HUES6 (cell line): ENCODE data around the gene GSTK1.

Source experiments
- H3K27ac ChIP-seq: 2 replicates; pipeline ENCODE4 v1.7.0; 2013; ENCODE audit warnings: low read depth, mild to moderate bottlenecking, low read length, inconsistent platforms
- H3K27me3 ChIP-seq: 2 replicates; pipeline ENCODE4 v1.6.1; 2013; ENCODE audit warnings: low read length; ENCODE audit not compliant: control insufficient read depth, insufficient read depth
- H3K36me3 ChIP-seq: 2 replicates; pipeline ENCODE4 v1.6.1; 2013; ENCODE audit warnings: low read length; ENCODE audit not compliant: control insufficient read depth, insufficient read depth
- H3K4me1 ChIP-seq: 2 replicates; pipeline ENCODE4 v1.6.1; 2013; ENCODE audit warnings: low read length; ENCODE audit not compliant: control insufficient read depth, insufficient read depth
- H3K4me3 ChIP-seq: 2 replicates; pipeline ENCODE4 v1.5.1; 2013; ENCODE audit warnings: low read depth, low read length
- H3K9ac ChIP-seq: one replicate; pipeline ENCODE4 v1.6.1; 2013; ENCODE audit warnings: mild to moderate bottlenecking, low read length
- H3K9me3 ChIP-seq: 2 replicates; pipeline ENCODE4 v1.6.1; 2013; ENCODE audit warnings: low read depth, low read length; ENCODE audit not compliant: control insufficient read depth, insufficient read depth

Gene GSTK1

DNA sequence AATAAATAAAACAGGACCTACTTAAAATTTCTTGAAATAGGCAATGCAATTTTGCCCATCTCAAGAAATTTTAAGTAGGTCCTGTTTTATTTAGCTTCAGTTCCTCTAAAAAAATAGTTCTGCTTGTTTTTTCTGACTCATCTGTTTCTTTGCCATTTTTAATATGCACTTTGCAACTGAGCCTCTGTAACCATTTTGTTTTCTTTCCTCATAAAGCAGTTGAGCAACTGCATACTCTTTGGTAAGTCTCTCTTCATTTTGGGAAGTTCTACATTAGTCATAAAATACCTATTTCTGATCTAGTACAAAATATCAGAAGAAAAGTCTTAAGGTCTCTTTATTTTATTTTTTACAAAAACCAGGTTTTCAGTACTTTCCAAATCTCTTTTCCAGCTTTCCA lies 23.4 kb upstream of the GSTK1 start:
- Histone ChIP-seq H3K4me3 (no peak overlapping the region), H3K9ac (no peak overlapping the region), H3K27me3 (0 out of 2 replicates have a peak, but pooled peaks cover 4% of the 10 kb centered on the region), H3K4me1 (no peaks in the 10 kb centered on the region), H3K36me3 (no peaks in the 10 kb centered on the region), H3K9me3 (peaks cover 6% of the 10 kb centered on the region; the same call in 1 of the 2 replicates), H3K27ac (no peak overlapping the region)

DNA sequence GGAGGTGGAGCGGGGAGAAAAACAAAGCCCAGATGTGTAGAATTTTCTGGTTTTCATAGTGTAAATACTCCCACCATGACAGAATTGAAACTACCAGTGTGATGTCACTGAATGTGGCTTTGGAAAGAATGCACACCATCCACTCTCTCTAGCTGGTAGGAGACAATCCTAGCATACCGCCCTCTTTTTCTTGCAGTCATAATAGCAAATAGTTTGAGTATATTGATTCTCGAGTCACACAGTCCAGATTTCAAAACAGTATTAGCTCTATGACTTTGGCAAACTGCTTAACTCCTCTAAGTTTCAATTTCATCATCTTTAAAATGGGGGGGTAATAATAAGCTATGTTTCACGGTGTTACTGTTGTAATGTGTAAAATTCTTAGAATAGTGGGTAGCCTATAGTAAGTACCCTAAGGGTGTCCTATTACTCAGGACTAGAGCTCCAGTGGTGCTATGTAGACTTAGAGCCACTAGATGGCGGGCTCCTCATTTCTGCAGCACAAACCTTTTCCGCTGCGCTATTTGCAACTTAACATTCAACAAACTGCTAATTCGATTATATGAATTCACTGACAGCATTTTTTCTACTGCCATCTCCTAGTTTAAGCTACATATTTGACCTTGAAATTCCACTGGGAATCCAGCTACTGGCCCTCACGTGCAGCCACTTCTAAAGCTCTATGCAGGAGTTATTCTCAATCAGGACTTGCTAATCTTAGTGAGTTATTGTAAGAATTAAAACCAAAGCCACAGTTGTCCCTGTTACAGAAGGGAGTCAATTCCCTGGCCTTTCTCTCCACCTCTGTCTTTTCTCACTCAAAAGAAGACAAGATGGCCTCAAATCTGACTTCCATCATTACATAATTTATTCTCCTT lies 22.7 kb upstream of the GSTK1 start:
- Histone ChIP-seq H3K4me3 (no peak overlapping the region), H3K27ac (no peak overlapping the region), H3K9ac (no peak overlapping the region), H3K36me3 (no peaks in the 10 kb centered on the region), H3K27me3 (0 out of 2 replicates have a peak, but pooled peaks cover 4% of the 10 kb centered on the region), H3K4me1 (no peaks in the 10 kb centered on the region), H3K9me3 (peaks cover 6% of the 10 kb centered on the region; the same call in 1 of the 2 replicates)

DNA sequence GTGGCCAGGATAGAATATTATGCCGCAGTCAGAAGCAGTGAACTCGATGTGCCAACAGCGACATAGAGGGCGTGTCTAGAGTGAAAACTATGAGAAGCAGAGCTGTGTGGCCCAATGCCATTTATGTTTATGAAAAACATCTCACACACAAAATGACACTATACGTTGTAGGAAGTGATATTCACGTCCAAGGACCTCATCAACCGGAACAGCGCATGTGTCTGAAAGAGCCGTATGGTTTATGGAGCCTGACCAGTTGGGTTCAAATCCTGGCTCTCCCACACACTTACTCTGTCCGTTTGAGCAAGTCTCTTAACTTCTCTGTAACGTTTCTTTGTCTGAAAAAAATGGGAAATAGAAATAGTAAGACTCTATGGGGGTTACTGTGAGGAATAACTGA lies 20.9 kb upstream of the GSTK1 start:
- no peak overlapping the region for H3K4me3 ChIP-seq
- 0 out of 2 replicates have a peak, but pooled peaks cover 4% of the 10 kb centered on the region for H3K27me3 ChIP-seq
- H3K9me3 ChIP-seq, result no peaks in the 10 kb centered on the region
- no peaks in the 10 kb centered on the region for H3K4me1 ChIP-seq
- no peaks in the 10 kb centered on the region for H3K36me3 ChIP-seq
- no peak overlapping the region for H3K27ac ChIP-seq
- H3K9ac ChIP-seq, result no peak overlapping the region

DNA sequence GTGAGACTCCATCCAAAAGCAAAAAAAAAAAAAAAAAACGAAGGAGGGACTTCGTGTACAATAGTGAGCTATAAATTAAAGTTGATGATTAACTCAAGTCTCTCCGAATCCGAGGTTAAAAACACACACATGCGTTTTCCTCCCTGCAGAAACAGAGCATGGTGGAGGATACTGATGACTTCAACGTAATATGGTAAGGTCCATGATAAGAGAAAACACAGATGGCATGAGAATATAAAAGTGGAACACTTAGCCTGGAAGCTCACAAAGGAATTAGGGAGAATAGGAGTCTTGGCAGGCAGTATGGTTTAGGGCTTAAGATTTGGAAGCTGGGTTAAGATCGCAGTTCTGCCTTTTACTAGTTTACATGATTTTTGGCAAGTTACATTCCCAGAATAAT lies 20.1 kb upstream of the GSTK1 start:
- Histone ChIP-seq H3K4me1 (no peaks in the 10 kb centered on the region), H3K9me3 (no peaks in the 10 kb centered on the region), H3K4me3 (no peak overlapping the region), H3K9ac (no peak overlapping the region), H3K27me3 (0 out of 2 replicates have a peak, but pooled peaks cover 4% of the 10 kb centered on the region), H3K27ac (no peak overlapping the region), H3K36me3 (no peaks in the 10 kb centered on the region)

DNA sequence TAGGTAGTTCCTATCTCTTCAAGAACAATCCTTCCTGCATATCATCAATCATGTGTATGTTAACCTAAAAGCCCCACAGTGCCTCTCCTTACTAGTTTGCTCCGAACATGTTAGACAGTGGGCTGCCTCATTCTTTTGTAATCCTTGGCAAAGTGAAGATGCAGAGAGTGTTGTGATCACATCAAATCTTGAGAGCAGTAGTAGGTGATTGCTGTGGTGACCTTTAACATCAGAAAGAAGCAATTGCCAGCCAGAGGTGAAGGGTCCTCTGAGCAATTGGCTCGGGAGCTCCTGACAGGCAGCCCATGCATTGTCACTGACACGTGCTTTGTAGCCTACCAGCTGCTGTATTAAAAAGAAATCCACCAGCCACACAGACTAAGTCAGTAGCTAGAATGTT lies 19.6 kb upstream of the GSTK1 start:
- Histone ChIP-seq H3K4me1 (no peaks in the 10 kb centered on the region), H3K36me3 (no peaks in the 10 kb centered on the region), H3K9me3 (no peaks in the 10 kb centered on the region), H3K27me3 (0 out of 2 replicates have a peak, but pooled peaks cover 4% of the 10 kb centered on the region), H3K9ac (no peak overlapping the region), H3K27ac (no peak overlapping the region), H3K4me3 (no peak overlapping the region)

DNA sequence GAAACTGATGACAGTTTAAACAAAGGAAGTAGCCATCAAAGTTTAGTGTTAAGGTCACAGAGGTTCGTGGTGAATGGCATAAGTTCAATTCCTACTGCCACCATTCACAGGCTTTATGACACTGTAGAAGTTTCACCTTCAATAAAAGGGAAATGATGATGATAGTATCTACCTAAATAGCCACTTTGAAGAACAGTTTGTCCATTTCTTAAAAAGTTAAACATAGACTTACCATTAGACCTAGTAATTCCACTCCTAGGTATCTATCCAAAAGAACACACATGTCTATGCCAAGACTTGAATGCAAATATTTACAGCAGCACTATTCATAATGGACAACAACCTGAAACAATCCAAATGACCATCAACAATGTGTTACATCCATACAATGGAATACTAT lies 18.9 kb upstream of the GSTK1 start:
- Histone ChIP-seq H3K4me1 (no peaks in the 10 kb centered on the region), H3K27ac (no peak overlapping the region), H3K4me3 (no peak overlapping the region), H3K9ac (no peak overlapping the region), H3K9me3 (no peaks in the 10 kb centered on the region), H3K36me3 (no peaks in the 10 kb centered on the region), H3K27me3 (0 out of 2 replicates have a peak, but pooled peaks cover 4% of the 10 kb centered on the region)

DNA sequence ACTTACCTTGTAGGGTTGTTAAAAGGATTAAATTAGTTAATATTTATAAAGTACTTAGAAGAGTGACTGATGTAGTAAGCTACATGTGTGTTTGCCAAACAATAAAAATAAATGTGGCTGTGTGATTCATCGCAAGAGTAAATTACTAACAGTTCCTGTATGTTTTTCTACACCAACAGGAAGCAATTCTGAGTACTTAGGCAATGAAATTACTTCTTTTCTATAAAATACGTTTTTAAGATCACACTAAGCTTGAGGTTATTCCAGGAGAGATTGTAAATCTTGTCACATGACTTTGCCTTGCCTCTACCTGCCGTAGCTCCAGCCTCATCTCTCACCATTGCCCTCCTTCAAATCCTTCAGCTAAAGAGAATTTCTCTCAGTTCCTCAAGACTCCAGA lies 18.1 kb upstream of the GSTK1 start:
- Histone ChIP-seq H3K4me3 (no peak overlapping the region), H3K9ac (no peak overlapping the region), H3K9me3 (no peaks in the 10 kb centered on the region), H3K27ac (no peak overlapping the region), H3K36me3 (no peaks in the 10 kb centered on the region), H3K27me3 (0 out of 2 replicates have a peak, but pooled peaks cover 4% of the 10 kb centered on the region), H3K4me1 (no peaks in the 10 kb centered on the region)

DNA sequence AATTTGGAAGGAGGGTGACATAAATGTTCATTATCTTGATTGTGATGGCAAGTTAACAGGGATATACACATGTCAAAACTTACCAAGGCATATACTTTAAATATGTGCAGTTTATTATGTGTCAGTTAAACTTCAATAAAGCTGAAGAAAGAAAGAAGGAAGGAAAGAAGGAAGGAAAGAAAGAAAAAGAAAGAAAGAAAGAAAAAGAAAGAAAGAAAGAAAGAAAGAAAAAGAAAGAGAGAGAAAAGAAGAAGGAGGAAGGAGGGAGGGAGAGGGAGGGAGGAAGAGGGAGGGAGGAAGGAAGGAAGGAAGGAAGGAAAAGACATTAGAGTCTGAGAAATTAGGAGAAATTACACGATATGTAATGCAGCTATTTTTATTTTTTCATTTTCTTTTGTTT lies 15.9 kb upstream of the GSTK1 start:
- no peak overlapping the region for H3K4me3 ChIP-seq
- H3K4me1 ChIP-seq, result no peaks in the 10 kb centered on the region
- no peaks in the 10 kb centered on the region for H3K27me3 ChIP-seq
- H3K9me3 ChIP-seq, result no peaks in the 10 kb centered on the region
- H3K9ac ChIP-seq, result no peak overlapping the region
- H3K36me3 ChIP-seq, result no peaks in the 10 kb centered on the region
- H3K27ac ChIP-seq, result no peak overlapping the region

DNA sequence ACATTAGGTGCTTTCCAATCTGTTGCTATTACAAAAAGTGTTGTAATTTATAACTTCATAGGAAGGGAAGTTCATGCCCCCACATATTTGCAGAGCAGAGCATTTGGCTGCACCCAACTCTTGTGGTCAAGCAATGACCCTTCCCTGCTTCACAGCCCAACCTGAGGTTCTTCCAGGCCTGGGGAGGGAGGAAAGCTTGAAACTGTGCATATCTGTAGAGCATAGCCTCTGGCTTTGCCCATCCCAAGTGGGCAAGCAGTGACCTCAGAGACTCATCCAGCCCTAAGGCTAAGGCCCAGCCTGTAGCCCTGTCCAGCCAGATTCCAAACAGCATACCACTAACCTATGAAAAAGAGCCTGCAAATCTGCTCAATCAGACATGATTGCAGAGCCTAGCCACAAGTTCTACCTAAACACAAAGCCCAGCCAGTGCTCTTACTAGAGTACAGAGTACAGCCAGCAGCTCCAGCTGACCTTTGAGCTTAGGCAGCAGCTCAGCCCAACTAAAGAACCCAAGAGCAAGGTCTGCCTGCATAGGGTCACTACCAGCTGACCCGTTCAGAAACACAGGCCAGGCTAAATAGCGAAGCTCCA lies 14.4 kb upstream of the GSTK1 start:
- H3K27me3 ChIP-seq, result no peaks in the 10 kb centered on the region
- no peak overlapping the region for H3K9ac ChIP-seq
- H3K27ac ChIP-seq, result no peak overlapping the region
- no peaks in the 10 kb centered on the region for H3K36me3 ChIP-seq
- H3K4me1 ChIP-seq, result no peaks in the 10 kb centered on the region
- H3K4me3 ChIP-seq, result no peak overlapping the region
- H3K9me3 ChIP-seq, result no peaks in the 10 kb centered on the region; the same call in 1 of the 2 replicates

DNA sequence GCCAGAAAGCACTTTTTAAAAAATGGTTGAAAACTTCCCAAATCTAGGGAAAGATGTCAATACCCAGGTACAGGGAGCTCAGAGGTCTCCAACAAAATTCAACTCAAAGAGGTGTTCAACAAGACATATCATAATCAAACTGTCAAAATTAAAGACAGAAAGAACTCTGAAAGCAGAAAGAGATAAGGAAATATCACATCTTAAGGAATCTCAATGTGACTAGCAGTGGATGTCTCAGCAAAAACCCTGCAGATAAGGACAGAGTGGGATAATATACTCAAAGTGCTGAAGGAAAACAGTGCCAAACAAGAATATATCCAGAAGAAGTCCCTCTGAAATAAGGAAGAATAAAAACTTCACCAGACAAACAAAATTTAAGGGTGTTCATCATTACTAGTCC lies 13.0 kb upstream of the GSTK1 start:
- Histone ChIP-seq H3K9me3 (no peaks in the 10 kb centered on the region; the same call in 1 of the 2 replicates), H3K27me3 (no peaks in the 10 kb centered on the region), H3K36me3 (no peaks in the 10 kb centered on the region), H3K9ac (no peak overlapping the region), H3K4me1 (no peaks in the 10 kb centered on the region), H3K4me3 (no peak overlapping the region), H3K27ac (no peak overlapping the region)

DNA sequence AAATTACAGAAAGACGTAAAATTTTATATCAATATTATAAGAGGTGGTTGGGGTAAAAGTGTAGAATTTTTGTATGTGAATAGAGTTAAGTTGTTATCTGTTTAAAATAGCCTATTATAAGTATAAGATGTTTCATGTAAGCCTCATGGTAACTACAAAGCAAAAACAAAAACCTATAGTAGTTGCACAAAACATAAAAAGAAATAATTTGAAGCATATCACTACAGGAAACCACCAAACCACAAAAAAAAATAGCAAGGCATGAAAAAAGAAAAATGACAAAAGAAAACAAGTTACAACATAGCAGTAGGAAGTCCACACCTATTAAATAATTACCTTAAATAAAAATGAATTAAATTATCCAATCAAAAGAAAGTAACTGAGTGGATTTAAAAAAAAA lies 12.4 kb upstream of the GSTK1 start:
- Histone ChIP-seq H3K27me3 (no peaks in the 10 kb centered on the region), H3K4me3 (no peak overlapping the region), H3K4me1 (no peaks in the 10 kb centered on the region), H3K9ac (no peak overlapping the region), H3K27ac (no peak overlapping the region), H3K36me3 (no peaks in the 10 kb centered on the region), H3K9me3 (no peaks in the 10 kb centered on the region; the same call in 1 of the 2 replicates)
